RWPE1 (cell line): ENCODE measurements around the gene FAM117B.
A peak's percentile ranks its signal among the peaks of the same experiment; 100 is the strongest.

ENCODE experiments used
- CTCF ChIA-PET: fragments of 350-600 bp; sonication (Branson Sonifier 250); formaldehyde crosslinking; extraction: SDS; loops from one replicate; lab custom pipeline; 2021; lab: Yijun Ruan, JAX
- POLR2A ChIA-PET: fragments of 400-600 bp; formaldehyde crosslinking; extraction: SDS; loops from one replicate; lab custom pipeline; 2020; ENCODE audit warnings: antibody characterized with exemption; ENCODE audit not compliant: low non-redundant PET; lab: Yijun Ruan, JAX
- DNase-seq: peaks from one replicate; pipeline ENCODE4 v3.0.0; 2012; ENCODE audit warnings: low spot score
- H3K27ac ChIP-seq: fragments of 450-650 bp; 2 replicates; pipeline ENCODE4 v1.5.1; 2017
- CTCF ChIP-seq: fragments of 450-650 bp; conservative IDR thresholded peaks from 2 replicates; pipeline ENCODE4 v1.5.1; 2017; ENCODE audit warnings: low read depth, mild to moderate bottlenecking

FAM117B gene

GRCh38 chr2:202634556-202635427 lies at the start of gene FAM117B:
TSS of gene FAM117B (plus strand) at chr2:202634969. CDS start at chr2:202635188, 219 bp downstream.
- POLR2A ChIA-PET = interaction anchor here (0.6 kb wide), 1 partner anchor 39 kb away, joined by 3 read pairs; no protein-coding TSS in a partner anchor
- no peak for TF ChIP-seq CTCF
- peak; percentile 96 for DNase-seq
- CTCF ChIA-PET = no interaction called here
- H3K27ac ChIP-seq = peak within 1 kb of the TSS; percentile 76

- ChIA-PET POLR2A (no interaction called here), CTCF (interaction anchor here (0.5 to 1.8 kb wide), 21 partner anchors 10 to 1341 kb away, joined by 3 to 8 read pairs (median 4); partner anchors contain the start of gene CDK15)
- peak; percentile 89 for TF ChIP-seq CTCF
- peak; percentile 67 for DNase-seq
- no peak overlapping the region for H3K27ac ChIP-seq
These were observed 45.9 kb upstream of the FAM117B start for GRCh38 chr2:202588647-202589581.

GRCh38 chr2:202589582-202589949 lies 45.2 kb upstream of the FAM117B start:
- CTCF ChIA-PET = interaction anchor here (0.6 to 1.8 kb wide), 5 partner anchors 38 to 917 kb away, joined by 4 to 5 read pairs (median 4); no protein-coding TSS in a partner anchor
- no peak for TF ChIP-seq CTCF
- POLR2A ChIA-PET = no interaction called here
- H3K27ac ChIP-seq = no peak overlapping the region
- DNase-seq = no peak

- ChIA-PET CTCF (interaction anchor here (0.6 kb wide), 3 partner anchors 103 to 482 kb away, joined by 3 to 6 read pairs (median 5); no protein-coding TSS in a partner anchor), POLR2A (interaction anchor here (0.7 kb wide), 1 partner anchor 170 kb away, joined by 5 read pairs; no protein-coding TSS in a partner anchor)
- no peak for TF ChIP-seq CTCF
- no peak overlapping the region for H3K27ac ChIP-seq
- DNase-seq = no peak
These were observed 42.2 kb upstream of the FAM117B start for GRCh38 chr2:202592566-202592965.

GRCh38 chr2:202599105-202599504 lies 35.7 kb upstream of the FAM117B start:
- no peak for TF ChIP-seq CTCF
- no peak overlapping the region for H3K27ac ChIP-seq
- no peak for DNase-seq
- CTCF ChIA-PET = interaction anchor here (1.8 kb wide), 1 partner anchor 10 kb away, joined by 8 read pairs; no protein-coding TSS in a partner anchor
- POLR2A ChIA-PET = interaction anchor here (0.6 kb wide), 1 partner anchor 67 kb away, joined by 3 read pairs; no protein-coding TSS in a partner anchor
